Skeletal muscle tissue (tissue), 4 donors: ENCODE measurements around the gene RASGRF1. TPM values are rescaled to one million over a fixed set of nuclear protein-coding genes. Genes with fewer than 3 reads are reported as not detected.

ENCODE experiments used
- H3K27ac ChIP-seq: one replicate; pipeline ENCODE4 v1.7.0; 2013; ENCODE audit warnings: mild to moderate bottlenecking, low read depth, low read length, inconsistent platforms
- H3K27me3 ChIP-seq, 3 donors: one replicate each; pipeline ENCODE4 v1.7.0; 2013; ENCODE audit warnings: low read length in 3 of 3; ENCODE audit not compliant: control insufficient read depth in 3 of 3, insufficient read depth in 3 of 3
- H3K36me3 ChIP-seq, 3 donors: one replicate each; pipeline ENCODE4 v1.7.0; 2013; ENCODE audit warnings: low read length in 3 of 3; ENCODE audit not compliant: control insufficient read depth in 3 of 3, insufficient read depth in 3 of 3
- H3K4me1 ChIP-seq, 3 donors: one replicate each; pipeline ENCODE4 v1.7.0; 2013; ENCODE audit warnings: low read length in 3 of 3, mild to moderate bottlenecking in 3 of 3; ENCODE audit not compliant: control insufficient read depth in 3 of 3, insufficient read depth in 3 of 3
- H3K4me3 ChIP-seq, 3 donors: one replicate each; pipeline ENCODE4 v1.7.0; 2013; ENCODE audit warnings: low read length in 3 of 3
- H3K9ac ChIP-seq, 3 donors: one replicate each; pipeline ENCODE4 v1.7.0; 2013; ENCODE audit warnings: low read length in 3 of 3, mild to moderate bottlenecking in 3 of 3, moderate library complexity in 2 of 3, low read depth in 1 of 3
- H3K9me3 ChIP-seq, 3 donors: one replicate each; pipeline ENCODE4 v1.7.0; 2013; ENCODE audit warnings: low read length in 3 of 3; ENCODE audit not compliant: control insufficient read depth in 3 of 3
- total RNA-seq: library from RNA; depleted of rRNA; stranded (reverse); fragments of >200 nt; gene quantifications from one replicate; pipeline ENCODE4 v1.2.3, GENCODE V29; 2014
- donor health status: Osteomylitis.

Gene RASGRF1
- total RNA-seq, 1 donor from 2014 or later, result not detected

- Histone ChIP-seq H3K9ac (no peak overlapping the region), H3K4me1 (peaks cover 6 to 7% (median 7%) of the 10 kb centered on the region in 3 donors), H3K4me3 (no peak overlapping the region), H3K27me3 (no peaks in the 10 kb centered on the region), H3K27ac (no peak overlapping the region), H3K9me3 (no peaks in the 10 kb centered on the region), H3K36me3 (peaks cover 35 to 50% (median 41%) of the 10 kb centered on the region in 3 donors)
Observed at GRCh38 chr15:78925956-78926743, 164.4 kb downstream of the RASGRF1 start.

DNA sequence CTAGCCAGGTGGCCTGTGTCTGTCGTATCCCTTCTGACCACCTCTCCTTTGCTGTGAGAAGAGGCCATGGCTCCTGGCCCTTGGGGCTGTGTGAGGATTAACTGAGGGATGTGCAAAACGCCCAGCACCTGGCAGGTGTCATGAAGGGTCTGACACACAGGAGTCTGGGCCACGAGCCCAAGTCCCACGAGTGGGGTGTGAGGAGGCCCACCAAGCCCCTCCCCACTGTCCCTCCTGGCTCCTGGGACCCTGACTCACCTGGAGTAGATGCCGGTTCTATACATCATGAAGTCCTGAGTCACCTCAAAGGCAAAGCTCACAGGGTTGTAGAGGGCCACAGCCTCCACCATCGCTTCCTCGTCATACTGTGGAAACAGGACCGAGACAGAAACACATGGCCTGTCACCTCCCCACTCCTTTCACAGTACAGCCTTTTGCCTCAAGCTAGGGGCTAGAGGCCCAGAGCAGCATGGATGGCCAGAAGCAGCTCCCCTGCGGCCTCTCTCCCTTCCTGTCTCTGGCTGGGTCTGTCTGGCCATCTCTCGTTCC, 165.4 kb downstream of the RASGRF1 start:
- Histone ChIP-seq H3K36me3 (peaks cover 38 to 53% (median 43%) of the 10 kb centered on the region in 3 donors), H3K4me3 (no peak overlapping the region), H3K27me3 (no peaks in the 10 kb centered on the region), H3K9ac (no peak overlapping the region), H3K4me1 (no peaks in the 10 kb centered on the region), H3K9me3 (no peaks in the 10 kb centered on the region), H3K27ac (no peak overlapping the region)

DNA sequence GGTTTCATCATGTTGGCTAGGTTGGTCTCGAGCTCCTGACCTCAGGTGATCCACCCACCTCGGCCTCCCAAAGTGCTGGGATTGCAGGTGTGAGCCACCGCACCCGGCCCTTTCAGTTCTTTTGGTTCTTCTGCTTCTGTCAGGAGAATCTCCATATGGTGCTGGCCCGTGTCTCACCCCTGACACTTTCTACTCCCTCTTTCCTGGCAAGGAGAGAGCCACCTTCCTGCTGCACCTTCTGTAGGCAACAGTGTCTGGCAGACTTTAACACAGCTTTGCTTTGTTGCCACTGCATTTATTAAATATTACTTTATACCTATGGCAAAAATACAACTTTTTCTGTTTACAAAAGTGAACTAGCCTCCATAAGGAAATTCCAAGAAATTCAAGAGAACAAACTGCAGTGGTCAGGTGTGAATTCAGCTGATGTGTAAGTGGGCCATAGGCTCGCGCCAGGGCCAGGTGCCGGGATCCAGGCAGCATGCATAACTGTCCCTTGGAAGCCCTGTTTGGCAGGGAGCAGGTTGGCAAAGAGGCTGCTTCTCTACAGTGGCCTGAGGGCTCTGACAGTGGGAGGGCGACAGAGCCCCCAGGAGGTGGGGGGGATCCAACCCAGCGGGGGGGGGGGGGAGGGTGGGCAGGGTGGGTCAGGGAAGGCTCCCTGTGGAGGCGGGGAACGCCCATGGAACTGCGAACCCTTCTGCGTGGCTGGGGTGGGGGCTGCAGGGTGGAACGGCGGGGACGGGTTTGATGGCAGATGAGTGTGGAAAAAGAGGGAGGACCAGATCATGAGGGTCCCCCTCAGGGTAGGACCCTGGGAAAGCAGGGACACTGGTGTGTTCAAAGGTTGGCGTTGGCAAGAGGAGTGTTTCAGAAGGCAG, 166.9 kb downstream of the RASGRF1 start:
- H3K4me3 ChIP-seq, result no peak overlapping the region
- H3K27me3 ChIP-seq, result no peaks in the 10 kb centered on the region
- H3K36me3 ChIP-seq, result peaks cover 38 to 62% (median 45%) of the 10 kb centered on the region in 3 donors
- H3K27ac ChIP-seq, result no peak overlapping the region
- no peaks in the 10 kb centered on the region for H3K9me3 ChIP-seq
- H3K9ac ChIP-seq, result no peak overlapping the region
- no peaks in the 10 kb centered on the region for H3K4me1 ChIP-seq

- H3K4me1 ChIP-seq, result no peaks in the 10 kb centered on the region
- no peak overlapping the region for H3K27ac ChIP-seq
- peaks cover 41 to 62% (median 45%) of the 10 kb centered on the region in 3 donors for H3K36me3 ChIP-seq
- H3K9me3 ChIP-seq, result no peaks in the 10 kb centered on the region
- H3K4me3 ChIP-seq, result no peak overlapping the region
- no peak overlapping the region for H3K9ac ChIP-seq
- no peaks in the 10 kb centered on the region for H3K27me3 ChIP-seq
Observed at GRCh38 chr15:78923015-78923414, 167.6 kb downstream of the RASGRF1 start.

GRCh38 chr15:78922527-78922926, 168.1 kb downstream of the RASGRF1 start:
- peaks cover 38 to 64% (median 40%) of the 10 kb centered on the region in 3 donors for H3K36me3 ChIP-seq
- H3K27ac ChIP-seq, result no peak overlapping the region
- H3K4me1 ChIP-seq, result no peaks in the 10 kb centered on the region
- H3K27me3 ChIP-seq, result no peaks in the 10 kb centered on the region
- no peak overlapping the region for H3K4me3 ChIP-seq
- no peak overlapping the region for H3K9ac ChIP-seq
- H3K9me3 ChIP-seq, result no peaks in the 10 kb centered on the region

DNA sequence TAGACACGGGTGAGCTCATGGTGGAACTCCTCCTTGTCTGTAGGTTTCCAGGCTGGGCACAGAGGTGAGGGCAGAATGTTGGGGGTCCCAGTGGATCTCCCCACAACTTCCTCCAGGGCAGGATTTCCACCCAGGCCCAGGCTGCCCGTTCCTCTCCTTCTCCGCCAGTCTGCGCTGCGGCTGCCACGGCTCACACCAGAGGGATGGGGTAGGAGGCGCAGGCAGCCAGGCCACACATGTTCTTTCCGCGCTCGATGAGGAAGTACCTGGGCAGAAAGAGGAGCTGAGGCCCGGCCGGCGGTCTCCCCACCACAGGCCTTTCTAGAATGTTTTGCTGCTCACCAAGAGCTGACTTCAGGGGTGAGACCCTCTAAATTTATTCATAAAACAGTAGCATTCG, 168.6 kb downstream of the RASGRF1 start:
- Histone ChIP-seq H3K27ac (no peak overlapping the region), H3K36me3 (peaks cover 33 to 61% (median 36%) of the 10 kb centered on the region in 3 donors), H3K4me1 (no peaks in the 10 kb centered on the region), H3K9me3 (no peaks in the 10 kb centered on the region), H3K27me3 (no peaks in the 10 kb centered on the region), H3K9ac (no peak overlapping the region), H3K4me3 (no peak overlapping the region)

DNA sequence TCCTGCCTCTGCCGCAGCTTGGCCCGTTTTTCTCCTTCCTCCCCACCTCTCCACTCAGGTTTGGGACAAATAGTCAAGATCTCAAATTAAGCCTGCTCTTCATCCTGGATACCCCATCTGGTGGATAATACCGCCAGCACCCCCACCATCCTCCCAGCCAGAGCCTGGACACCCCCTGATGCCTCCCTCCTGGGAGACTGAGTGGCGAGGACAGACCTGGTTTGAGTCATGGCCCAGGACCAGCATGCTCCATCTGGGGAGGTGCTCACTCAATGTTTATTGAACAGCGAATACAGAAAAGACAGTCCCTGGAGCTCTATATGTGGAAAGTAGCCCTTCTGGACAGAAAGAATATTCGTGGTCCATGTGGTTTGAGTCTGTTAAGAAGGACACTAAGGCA, 169.1 kb downstream of the RASGRF1 start:
- H3K4me1 ChIP-seq, result no peaks in the 10 kb centered on the region
- no peaks in the 10 kb centered on the region for H3K27me3 ChIP-seq
- no peak overlapping the region for H3K9ac ChIP-seq
- H3K36me3 ChIP-seq, result peaks cover 33 to 56% (median 33%) of the 10 kb centered on the region in 3 donors
- H3K27ac ChIP-seq, result no peak overlapping the region
- H3K9me3 ChIP-seq, result no peaks in the 10 kb centered on the region
- no peak overlapping the region for H3K4me3 ChIP-seq

DNA sequence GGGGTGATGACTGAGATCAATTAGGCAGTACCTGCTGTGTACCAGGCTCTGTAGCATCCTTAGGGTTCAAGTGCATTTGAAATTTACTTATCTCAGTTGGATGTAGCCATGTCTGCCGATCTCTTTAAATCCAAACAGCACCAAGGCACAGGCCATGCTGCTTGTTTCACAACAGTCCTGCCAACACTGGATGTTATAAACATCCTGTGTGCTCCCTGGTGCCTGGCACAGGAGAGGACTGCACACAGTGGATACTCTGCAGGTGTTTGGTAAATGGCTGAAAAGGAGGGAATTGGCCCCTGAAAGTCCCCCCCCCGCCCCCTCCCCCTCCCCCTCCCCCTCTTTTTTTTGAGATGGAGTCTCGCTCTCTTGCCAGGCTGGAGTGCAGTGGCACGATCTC, 172.7 kb downstream of the RASGRF1 start:
- Histone ChIP-seq H3K27me3 (no peaks in the 10 kb centered on the region), H3K36me3 (peaks cover 18 to 38% (median 36%) of the 10 kb centered on the region in 3 donors), H3K9me3 (no peaks in the 10 kb centered on the region), H3K9ac (no peak overlapping the region), H3K4me1 (peaks cover 4 to 19% (median 15%) of the 10 kb centered on the region in 3 donors), H3K27ac (no peak overlapping the region), H3K4me3 (no peak overlapping the region)

DNA sequence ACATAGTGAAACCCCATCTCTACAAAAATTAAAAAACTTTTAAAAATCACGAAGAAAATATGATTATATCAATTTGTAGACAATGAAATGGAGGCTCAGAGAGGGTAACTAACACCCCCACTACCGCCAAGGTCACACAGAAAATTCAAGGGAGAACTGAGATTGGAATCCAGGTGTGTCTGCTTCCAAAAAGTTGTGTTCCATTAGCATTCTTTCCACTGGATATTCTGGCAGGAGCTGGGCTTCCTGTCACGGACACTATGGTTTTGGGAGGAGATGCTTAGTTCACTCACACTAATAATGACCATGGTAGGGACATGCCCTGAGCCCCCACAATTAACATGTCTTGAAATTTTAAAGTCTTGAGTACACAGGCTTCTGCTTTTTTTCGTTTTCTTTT, 174.5 kb downstream of the RASGRF1 start:
- Histone ChIP-seq H3K4me1 (peaks cover 4 to 19% (median 15%) of the 10 kb centered on the region in 3 donors), H3K4me3 (no peak overlapping the region), H3K9ac (no peak overlapping the region), H3K27ac (no peak overlapping the region), H3K27me3 (no peaks in the 10 kb centered on the region), H3K9me3 (no peaks in the 10 kb centered on the region), H3K36me3 (peaks cover 10 to 29% (median 23%) of the 10 kb centered on the region in 3 donors)
